Activated CD4-positive, alpha-beta T cell treated with anti-CD3 and anti-CD28 coated beads, Interleukin-2, amount 50 U/mL, for 48 hours (primary cell): ENCODE measurements around the gene SCGB1A1.
"Not testable (repeated sequence)": the region's sequence is repeated elsewhere in the genome, so short reads cannot be mapped to it uniquely, and the experiment has no call there.

Experiments used
- DNase-seq, 2 experiments: peaks; one replicate each; pipeline ENCODE4 v3.0.0-alpha.2; 2020

Gene SCGB1A1

GRCh38 chr11:62423012-62423411 lies 4.2 kb downstream of the SCGB1A1 start:
- DNase-seq, result no peak

GRCh38 chr11:62427630-62428233 lies 8.9 kb downstream of the SCGB1A1 start:
- peak; percentile 13 to 30 for DNase-seq

GRCh38 chr11:62428871-62429560 lies 10.2 kb downstream of the SCGB1A1 start:
- DNase-seq, result no peak

GRCh38 chr11:62430425-62430824 lies 11.6 kb downstream of the SCGB1A1 start:
- DNase-seq, result no peak

- no peak for DNase-seq
Measured at GRCh38 chr11:62431171-62431901, 12.5 kb downstream of the SCGB1A1 start.

- no peak for DNase-seq
Measured at GRCh38 chr11:62432695-62433094, 13.9 kb downstream of the SCGB1A1 start.

GRCh38 chr11:62433141-62433903 lies 14.5 kb downstream of the SCGB1A1 start:
- DNase-seq, result no peak

GRCh38 chr11:62433904-62434276 lies 15.1 kb downstream of the SCGB1A1 start:
- DNase-seq, result no peak

GRCh38 chr11:62435846-62436660 lies 17.2 kb downstream of the SCGB1A1 start:
- no peak for DNase-seq

GRCh38 chr11:62437616-62438015 lies 18.8 kb downstream of the SCGB1A1 start:
- DNase-seq, result no peak

- no peak for DNase-seq
Measured at GRCh38 chr11:62438641-62439040, 19.8 kb downstream of the SCGB1A1 start.

- no peak for DNase-seq
Measured at GRCh38 chr11:62439785-62440602, 21.2 kb downstream of the SCGB1A1 start.

- DNase-seq, result no peak
Measured at GRCh38 chr11:62443390-62444235, 24.8 kb downstream of the SCGB1A1 start.

GRCh38 chr11:62444236-62444833 lies 25.5 kb downstream of the SCGB1A1 start:
- DNase-seq, result peak; percentile 54 to 56

- no peak for DNase-seq
Measured at GRCh38 chr11:62444835-62445234, 26.0 kb downstream of the SCGB1A1 start.

GRCh38 chr11:62445314-62445740 lies 26.5 kb downstream of the SCGB1A1 start:
- no peak for DNase-seq

- DNase-seq, result no peak
Measured at GRCh38 chr11:62446091-62446490, 27.3 kb downstream of the SCGB1A1 start.

GRCh38 chr11:62449451-62449851 lies 30.6 kb downstream of the SCGB1A1 start:
- DNase-seq, result no peak

GRCh38 chr11:62449912-62450311 lies 31.1 kb downstream of the SCGB1A1 start:
- not testable (repeated sequence) for DNase-seq
